IMR-90 (cell line): ENCODE measurements around the gene CFAP69. TPM values are rescaled to one million over a fixed set of nuclear protein-coding genes. Genes with fewer than 3 reads are reported as not detected.

Experiments used
- ATAC-seq: fragments of 200-7000 bp; cut with Tn5 transposase; 2 replicates; pipeline ENCODE4 v1.9.1; 2020; ENCODE audit warnings: low read depth, mild to moderate bottlenecking, moderate library complexity
- BruUV-seq: library from RNA; stranded (reverse); fragments of 400-500 nt; replicated peaks from 2 replicates; lab custom pipeline; 2021; lab: Mats Ljungman, UMichigan
- CTCF ChIA-PET: fragments of 300-600 bp; formaldehyde crosslinking; extraction: SDS; loops from one replicate; lab custom pipeline; 2021; ENCODE audit warnings: antibody characterized with exemption; lab: Yijun Ruan, JAX
- POLR2A ChIA-PET: fragments of 300-600 bp; sonication (Branson Sonifier 250); formaldehyde crosslinking; loops from one replicate; lab custom pipeline; 2022; ENCODE audit warnings: antibody characterized with exemption; ENCODE audit not compliant: unreplicated experiment; lab: Charles Lee
- DNase-seq: peaks from one replicate; pipeline ENCODE4 v3.0.0; 2013
- H2AFZ ChIP-seq: replicated peaks from 2 replicates; pipeline ENCODE3; 2013; ENCODE audit warnings: low read length, mild to moderate bottlenecking; ENCODE audit not compliant: poor library complexity
- H2AK5ac ChIP-seq: 2 replicates; pipeline ENCODE4 v1.6.1; 2013; ENCODE audit warnings: low read depth, low read length, inconsistent platforms
- H2AK9ac ChIP-seq: replicated peaks from 2 replicates; pipeline ENCODE3; 2013; ENCODE audit warnings: mild to moderate bottlenecking, low read depth, low read length, moderate library complexity; ENCODE audit not compliant: poor library complexity
- H2BK120ac ChIP-seq: 2 replicates; pipeline ENCODE4 v1.6.1; 2013; ENCODE audit warnings: low read depth, low read length, inconsistent platforms
- H2BK15ac ChIP-seq: 3 replicates; pipeline ENCODE4 v1.6.1; 2013; ENCODE audit warnings: low read depth, low read length, inconsistent platforms
- H2BK20ac ChIP-seq: 2 replicates; pipeline ENCODE4 v1.6.1; 2013; ENCODE audit warnings: low read depth, mild to moderate bottlenecking, inconsistent platforms, low read length, moderate library complexity
- H2BK5ac ChIP-seq: 2 replicates; pipeline ENCODE4 v1.6.1; 2013; ENCODE audit warnings: mild to moderate bottlenecking, low read depth, low read length, inconsistent platforms; ENCODE audit not compliant: poor library complexity, severe bottlenecking
- H3K14ac ChIP-seq: replicated peaks from 2 replicates; pipeline ENCODE4 v1.6.1; 2013; ENCODE audit warnings: low read depth, low read length, inconsistent platforms
- H3K18ac ChIP-seq: 2 replicates; pipeline ENCODE4 v1.6.1; 2013; ENCODE audit warnings: low read depth, low read length, control low read depth
- H3K23ac ChIP-seq: 2 replicates; pipeline ENCODE4 v1.6.1; 2013; ENCODE audit warnings: low read depth, low read length, inconsistent platforms
- H3K27ac ChIP-seq: 2 replicates; pipeline ENCODE4 v1.5.1; 2013; ENCODE audit warnings: mild to moderate bottlenecking, control low read depth, low read length; ENCODE audit not compliant: insufficient read depth
- H3K27me3 ChIP-seq: 2 replicates; pipeline ENCODE4 v1.6.1; 2013; ENCODE audit warnings: low read length; ENCODE audit not compliant: control insufficient read depth, insufficient read depth
- H3K36me3 ChIP-seq: 2 replicates; pipeline ENCODE4 v1.6.1; 2013; ENCODE audit warnings: low read length, mixed read lengths; ENCODE audit not compliant: control insufficient read depth, insufficient read depth
- H3K4ac ChIP-seq: 2 replicates; pipeline ENCODE4 v1.6.1; 2013; ENCODE audit warnings: low read depth, low read length, inconsistent platforms
- H3K4me1 ChIP-seq: 2 replicates; pipeline ENCODE4 v1.6.1; 2013; ENCODE audit warnings: low read length, mixed read lengths; ENCODE audit not compliant: control insufficient read depth, insufficient read depth
- H3K4me2 ChIP-seq: 2 replicates; pipeline ENCODE4 v1.6.1; 2013; ENCODE audit warnings: low read depth, mild to moderate bottlenecking, control low read depth, low read length, moderate library complexity
- H3K4me3 ChIP-seq: 2 replicates; pipeline ENCODE4 v1.5.1; 2013; ENCODE audit warnings: low read depth, mild to moderate bottlenecking, control low read depth, low read length, moderate library complexity; ENCODE audit not compliant: insufficient read depth
- H3K56ac ChIP-seq: 2 replicates; pipeline ENCODE4 v1.6.1; 2013; ENCODE audit warnings: low read length, inconsistent platforms; ENCODE audit not compliant: insufficient read depth; ENCODE audit errors: extremely low read depth
- H3K79me1 ChIP-seq, 2 experiments: 2 replicates each; pipeline ENCODE4 v1.6.1; 2013; ENCODE audit warnings: low read length in 2 of 2, inconsistent platforms in 1 of 2, low read depth in 1 of 2
- H3K9ac ChIP-seq: 2 replicates; pipeline ENCODE4 v1.6.1; 2013; ENCODE audit warnings: low read depth, low read length, control low read depth
- H3K9me1 ChIP-seq: 2 replicates; pipeline ENCODE4 v1.6.1; 2013; ENCODE audit warnings: low read length, inconsistent platforms; ENCODE audit not compliant: insufficient read depth
- H3K9me3 ChIP-seq: 2 replicates; pipeline ENCODE4 v1.6.1; 2013; ENCODE audit warnings: low read length; ENCODE audit not compliant: control insufficient read depth, insufficient read depth
- H4K20me1 ChIP-seq: 2 replicates; pipeline ENCODE4 v1.6.1; 2013; ENCODE audit warnings: low read length, inconsistent platforms; ENCODE audit not compliant: insufficient read depth
- H4K5ac ChIP-seq: 2 replicates; pipeline ENCODE4 v1.6.1; 2013; ENCODE audit warnings: mild to moderate bottlenecking, low read depth, low read length, control low read depth
- H4K8ac ChIP-seq, 2 experiments: 2 replicates each; pipeline ENCODE4 v1.6.1; 2013; ENCODE audit warnings: low read depth in 2 of 2, low read length in 2 of 2, control low read depth in 1 of 2, inconsistent platforms in 1 of 2
- H4K91ac ChIP-seq: 2 replicates; pipeline ENCODE4 v1.6.1; 2013; ENCODE audit warnings: low read depth, low read length, inconsistent platforms; ENCODE audit not compliant: insufficient read depth
- MAFK ChIP-seq: IDR thresholded peaks from 2 replicates; pipeline ENCODE4 v1.6.1; 2012; ENCODE audit warnings: low read depth, low read length, improper control_type of control experiment
- POLR2A ChIP-seq: IDR thresholded peaks from 2 replicates; pipeline ENCODE4 v1.6.1; 2012; ENCODE audit warnings: mild to moderate bottlenecking, low read depth, low read length
- SMC3 ChIP-seq: fragments of 150-350 bp; IDR thresholded peaks from 2 replicates; pipeline ENCODE4 v1.6.1; 2016; ENCODE audit warnings: low read depth, mild to moderate bottlenecking, antibody characterized with exemption, low read length, moderate library complexity
- WGBS, 2 experiments: methylation state at CpG; one replicate each; pipeline versions ENCODE4 v1.1.5 to v1.1.7; 2013; ENCODE audit warnings: missing lambda C conversion rate in 2 of 2; ENCODE audit not compliant: insufficient read length in 1 of 2; ENCODE audit errors: extremely low coverage in 2 of 2; 5-methylcytosine and 5-hydroxymethylcytosine counted together
- dilution Hi-C: fragments of 300-500 bp; cut with HindIII; formaldehyde crosslinking; loops from one replicate; pipeline ENCODE4 v1.14.3; 2018; ENCODE audit warnings: low sequenced_read_pairs; ENCODE audit not compliant: unreplicated experiment
- in situ Hi-C: fragments of 300-500 bp; cut with MboI; formaldehyde crosslinking; loops from 3 replicates; pipeline ENCODE4 v1.14.3; 2019; ENCODE audit warnings: low sequenced_read_pairs, inconsistent platforms, mixed read lengths
- intact Hi-C: fragments of 100-400 bp; cut with micrococcal nuclease; formaldehyde crosslinking; loops from 2 replicates; pipeline ENCODE4 v1.10.0; 2022
- polyA plus RNA-seq, 3 experiments: library from polyadenylated mRNA; depleted of rRNA; stranded (reverse); fragments of >200 nt; gene quantifications; 2 replicates each; pipeline ENCODE4 v1.2.3, GENCODE V29; 2012; ENCODE audit warnings: low replicate concordance in 1 of 3
- total RNA-seq: library from RNA; depleted of rRNA; stranded (reverse); fragments of >200 nt; gene quantifications from 2 replicates; pipeline ENCODE4 v1.2.3, GENCODE V29; 2012

Gene CFAP69
- total and polyA plus RNA-seq, 2 of the 4 experiments (the other 2 are of a cell fraction): 0.72 to 0.86 TPM

- TF ChIP-seq SMC3: peak; percentile 37; the same call in 1 of the 2 replicates
Observed at GRCh38 chr7:90346336-90347125, 101.6 kb downstream of the CFAP69 start, which contains the start of gene GTPBP10 (continued).

GRCh38 chr7:90347759-90348158 is 102.8 kb downstream of the CFAP69 start:
- Histone ChIP-seq H4K91ac (no peak overlapping the region), H3K4me3 (no peak overlapping the region; the same call in 1 of the 2 replicates), H3K36me3 (no peaks in the 10 kb centered on the region), H2BK15ac (no peak overlapping the region), H3K27ac (no peak overlapping the region), H3K79me1 (peaks cover 12 to 29% of the 10 kb centered on the region in 2 experiments), H4K8ac (no peak overlapping the region), H2AFZ (no peak overlapping the region), H3K23ac (no peak overlapping the region), H2AK9ac (no peak overlapping the region), H3K27me3 (no peaks in the 10 kb centered on the region), H3K9me1 (peaks cover 3% of the 10 kb centered on the region; the same call in 1 of the 2 replicates), H3K14ac (no peak overlapping the region), H2BK20ac (no peak overlapping the region), H2BK5ac (no peak overlapping the region), H3K9ac (no peak overlapping the region), H3K4me1 (no peaks in the 10 kb centered on the region; the same call in 1 of the 2 replicates), H3K4ac (no peak overlapping the region), H3K4me2 (0 out of 2 replicates have a peak overlapping the region, but pooled peaks have one; percentile 12), H3K18ac (no peak overlapping the region), H3K56ac (no peak overlapping the region), H4K20me1 (no peaks in the 10 kb centered on the region), H2BK120ac (no peak overlapping the region), H4K5ac (no peak overlapping the region), H3K9me3 (no peaks in the 10 kb centered on the region), H2AK5ac (no peak overlapping the region)
- WGBS, 2 experiments: 66 to 100% methylated on average over 2 to 3 of the region's 4 CpGs
- no peak for ATAC-seq
- in situ Hi-C loops (no loop called here), dilution Hi-C loops (no loop called here), intact Hi-C loops (no loop called here)
- ChIA-PET CTCF (no interaction called here), POLR2A (no interaction called here)
- no peak for DNase-seq
- TF ChIP-seq POLR2A (no peak), MAFK (no peak)
- BruUV-seq: no TSS peak
